Measurements from ENCODE around the gene CTTNBP2.

CTTNBP2 gene

GRCh38 chr7:117871778-117872538 lies 1.3 kb downstream of the CTTNBP2 start:
- DNase-seq: no peak

- DNase-seq: no peak
Observed at GRCh38 chr7:117871401-117871777, 1.9 kb downstream of the CTTNBP2 start.

- DNase-seq: no peak
Observed at GRCh38 chr7:117870448-117871130, 2.7 kb downstream of the CTTNBP2 start.

GRCh38 chr7:117869374-117869773 lies 3.9 kb downstream of the CTTNBP2 start:
- no peak for DNase-seq

- DNase-seq: no peak
Observed at GRCh38 chr7:117863618-117864017, 9.6 kb downstream of the CTTNBP2 start.

GRCh38 chr7:117862378-117862777 lies 10.9 kb downstream of the CTTNBP2 start:
- no peak for DNase-seq

GRCh38 chr7:117859246-117859812 lies 13.9 kb downstream of the CTTNBP2 start:
- DNase-seq: no peak

GRCh38 chr7:117858712-117859111 lies 14.5 kb downstream of the CTTNBP2 start:
- no peak for DNase-seq

- DNase-seq: no peak
Observed at GRCh38 chr7:117857718-117858117, 15.5 kb downstream of the CTTNBP2 start.

- DNase-seq: no peak
Observed at GRCh38 chr7:117856196-117856595, 17.0 kb downstream of the CTTNBP2 start.

GRCh38 chr7:117854186-117854585 lies 19.1 kb downstream of the CTTNBP2 start:
- no peak for DNase-seq

GRCh38 chr7:117848941-117849340 lies 24.3 kb downstream of the CTTNBP2 start:
- DNase-seq: no peak

- no peak for DNase-seq
Observed at GRCh38 chr7:117844678-117845077, 28.6 kb downstream of the CTTNBP2 start.

- no peak for DNase-seq
Observed at GRCh38 chr7:117841611-117842010, 31.6 kb downstream of the CTTNBP2 start.

GRCh38 chr7:117841011-117841410 lies 32.2 kb downstream of the CTTNBP2 start:
- DNase-seq: no peak

GRCh38 chr7:117839507-117839906 lies 33.7 kb downstream of the CTTNBP2 start:
- no peak for DNase-seq

- DNase-seq: no peak
Observed at GRCh38 chr7:117837841-117838240, 35.4 kb downstream of the CTTNBP2 start.

- no peak for DNase-seq
Observed at GRCh38 chr7:117835016-117835664, 38.1 kb downstream of the CTTNBP2 start.

- no peak for DNase-seq
Observed at GRCh38 chr7:117830422-117830954, 42.8 kb downstream of the CTTNBP2 start.

- DNase-seq: no peak
Observed at GRCh38 chr7:117829450-117830117, 43.7 kb downstream of the CTTNBP2 start.

GRCh38 chr7:117828825-117829224 lies 44.4 kb downstream of the CTTNBP2 start:
- DNase-seq: no peak

- DNase-seq: no peak
Observed at GRCh38 chr7:117827862-117828261, 45.4 kb downstream of the CTTNBP2 start.

- DNase-seq: no peak
Observed at GRCh38 chr7:117825132-117825531, 48.1 kb downstream of the CTTNBP2 start.
